HG03460 (cell line): ENCODE results near the gene EGFLAM.
"Not testable (repeated sequence)": the region's sequence is repeated elsewhere in the genome, so short reads cannot be mapped to it uniquely, and the experiment has no call there.

Experiments
- ATAC-seq: cut with Tn5 transposase; IDR thresholded peaks from one replicate; pipeline ENCODE4 v1.9.1; 2021; ENCODE audit not compliant: unreplicated experiment

EGFLAM gene

GRCh38 chr5:38413696-38414095 lies 155.3 kb downstream of the EGFLAM start:
- ATAC-seq, result no peak

DNA sequence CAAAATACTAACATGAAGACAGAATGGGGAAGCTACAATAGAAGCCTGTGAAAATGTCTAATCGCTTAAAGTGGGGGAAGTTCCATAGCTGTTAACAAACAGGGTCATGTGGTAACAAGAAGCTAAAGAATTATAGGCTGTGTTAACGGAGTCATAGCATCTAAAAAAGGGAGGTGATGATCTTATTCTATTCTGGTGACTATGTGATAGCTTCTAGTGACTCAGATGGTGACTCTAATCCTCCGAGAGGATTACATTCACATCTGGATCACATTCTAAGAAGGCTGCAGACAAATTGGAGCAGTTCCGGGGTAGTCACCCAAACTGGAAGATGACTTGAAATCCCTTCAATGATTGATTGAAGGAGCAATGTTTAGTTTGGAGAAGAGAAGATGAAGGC lies 156.0 kb downstream of the EGFLAM start:
- no peak for ATAC-seq

DNA sequence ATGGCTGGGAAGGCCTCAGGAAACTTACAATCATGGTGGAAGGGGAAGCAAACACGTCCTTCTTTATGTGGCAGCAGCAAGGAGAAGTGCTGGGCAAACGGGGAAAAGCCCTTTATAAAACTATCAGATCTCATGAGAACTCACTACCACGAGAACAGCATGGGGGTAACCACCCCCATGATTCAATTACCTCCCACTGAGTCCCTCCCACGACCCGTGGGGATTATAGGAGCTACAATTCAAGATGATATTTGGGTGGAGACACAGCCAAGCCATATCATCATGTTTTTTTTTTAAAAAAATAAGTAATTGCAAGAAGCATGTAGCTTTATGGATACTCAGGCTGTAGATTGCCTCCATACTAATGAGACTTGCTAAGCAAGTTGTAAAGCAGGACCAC lies 157.4 kb downstream of the EGFLAM start:
- not testable (repeated sequence) for ATAC-seq

- no peak for ATAC-seq
Observed at GRCh38 chr5:38417658-38418017, 159.3 kb downstream of the EGFLAM start.

GRCh38 chr5:38420246-38420645 lies 161.9 kb downstream of the EGFLAM start:
- ATAC-seq, result no peak

- ATAC-seq, result no peak
Observed at GRCh38 chr5:38420691-38421390, 162.5 kb downstream of the EGFLAM start.

DNA sequence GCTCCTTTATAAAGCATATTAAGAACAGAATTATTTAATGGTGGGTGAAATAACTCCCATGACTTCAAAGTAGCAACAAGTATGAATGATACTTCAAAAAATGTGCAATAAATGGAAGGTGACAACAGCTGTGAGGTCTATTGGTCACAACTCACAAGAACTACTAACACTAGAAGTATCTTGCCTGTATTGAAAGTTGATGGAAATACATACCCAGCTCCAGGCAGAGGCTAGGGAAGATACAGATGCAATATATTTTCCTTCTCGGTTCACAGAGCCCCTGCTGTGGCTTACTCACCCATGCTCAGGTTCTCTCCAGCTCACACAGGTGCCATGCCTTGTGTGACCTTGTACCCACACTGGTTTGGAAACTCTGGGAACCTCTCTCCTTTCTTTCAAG lies 164.3 kb downstream of the EGFLAM start:
- ATAC-seq, result no peak

- no peak for ATAC-seq
Observed at GRCh38 chr5:38423276-38424147, 165.2 kb downstream of the EGFLAM start.

DNA sequence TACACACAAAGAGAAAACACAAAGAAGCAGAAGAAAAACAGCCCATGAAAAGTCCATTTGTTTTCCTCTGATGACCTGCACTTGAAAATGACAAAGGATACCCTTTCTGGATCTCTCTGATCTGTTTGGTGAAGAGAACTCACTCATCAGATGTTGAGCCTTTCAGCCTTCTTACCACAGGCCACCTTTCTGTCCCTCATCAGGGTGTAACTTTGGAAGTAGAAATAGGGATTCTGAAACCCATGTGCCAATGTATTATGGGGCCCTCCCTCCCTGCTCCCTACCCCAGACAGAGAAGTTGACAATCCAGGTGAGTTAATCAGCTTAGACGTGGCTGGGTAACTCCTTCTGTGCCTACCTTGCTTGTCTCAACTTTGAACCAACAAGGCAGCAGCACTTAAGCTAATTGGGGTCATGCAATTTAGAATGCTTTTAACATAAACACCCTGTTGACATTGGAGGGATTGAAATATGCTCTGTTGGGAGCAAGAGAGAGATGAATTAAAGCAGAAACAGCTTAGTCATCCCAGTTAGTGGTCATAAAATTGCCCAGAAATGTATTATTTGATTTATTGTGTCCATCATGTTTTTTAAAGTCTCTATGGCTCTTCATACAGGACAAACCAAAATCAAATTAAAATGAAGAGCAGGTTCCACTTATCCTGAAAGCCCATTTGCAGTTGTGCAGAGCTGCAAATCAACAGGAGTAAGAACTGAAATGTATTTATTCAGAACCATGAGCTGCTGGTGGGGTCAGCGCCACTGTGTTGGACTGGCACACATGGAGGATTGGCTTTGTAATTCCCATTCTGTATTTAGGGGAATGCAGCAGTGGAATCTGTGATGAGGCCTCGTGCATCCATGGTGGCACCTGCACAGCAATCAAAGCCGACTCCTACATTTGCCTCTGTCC lies 166.0 kb downstream of the EGFLAM start:
- ATAC-seq, result no peak

GRCh38 chr5:38426490-38426889 lies 168.1 kb downstream of the EGFLAM start:
- no peak for ATAC-seq

DNA sequence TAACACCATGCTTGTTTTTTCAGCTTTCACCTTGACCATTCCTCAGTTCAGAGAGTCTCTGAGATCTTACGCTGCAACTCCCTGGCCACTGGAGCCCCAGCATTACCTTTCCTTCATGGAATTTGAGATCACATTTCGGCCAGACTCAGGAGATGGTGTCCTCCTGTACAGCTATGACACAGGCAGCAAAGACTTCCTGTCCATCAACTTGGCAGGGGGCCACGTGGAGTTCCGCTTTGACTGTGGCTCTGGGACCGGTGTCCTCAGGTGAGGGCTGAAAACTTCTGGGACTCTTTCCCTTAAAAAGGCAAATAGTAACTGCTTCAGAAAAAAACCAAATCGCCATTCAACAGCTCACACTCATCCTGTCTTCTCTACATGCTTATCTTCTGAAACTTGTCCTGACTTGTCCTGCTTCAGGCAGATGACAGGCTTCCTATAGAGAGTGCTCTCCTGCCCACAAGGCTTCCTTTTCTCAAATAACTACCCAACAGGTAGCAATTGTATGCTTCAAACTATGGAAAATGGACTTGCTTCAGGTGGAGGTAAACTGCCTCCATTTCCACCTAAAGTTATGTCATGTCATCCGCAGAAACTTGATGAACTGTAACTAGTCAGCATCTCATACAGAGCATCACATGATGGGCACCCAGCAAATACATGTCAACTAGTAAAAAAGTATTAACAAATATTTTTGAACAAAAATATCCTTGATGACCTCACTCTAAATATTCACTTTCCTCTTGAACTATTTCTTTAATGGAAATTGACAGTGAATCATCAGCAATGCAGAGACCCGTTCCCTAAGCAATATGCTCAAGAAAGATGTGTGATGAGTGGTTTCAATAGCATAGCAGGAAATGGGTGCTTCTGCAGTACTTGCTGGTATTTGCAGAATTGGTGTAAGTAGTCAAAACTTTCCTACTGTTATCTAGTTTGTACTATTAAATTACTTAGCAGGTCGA lies 168.9 kb downstream of the EGFLAM start:
- no peak for ATAC-seq

DNA sequence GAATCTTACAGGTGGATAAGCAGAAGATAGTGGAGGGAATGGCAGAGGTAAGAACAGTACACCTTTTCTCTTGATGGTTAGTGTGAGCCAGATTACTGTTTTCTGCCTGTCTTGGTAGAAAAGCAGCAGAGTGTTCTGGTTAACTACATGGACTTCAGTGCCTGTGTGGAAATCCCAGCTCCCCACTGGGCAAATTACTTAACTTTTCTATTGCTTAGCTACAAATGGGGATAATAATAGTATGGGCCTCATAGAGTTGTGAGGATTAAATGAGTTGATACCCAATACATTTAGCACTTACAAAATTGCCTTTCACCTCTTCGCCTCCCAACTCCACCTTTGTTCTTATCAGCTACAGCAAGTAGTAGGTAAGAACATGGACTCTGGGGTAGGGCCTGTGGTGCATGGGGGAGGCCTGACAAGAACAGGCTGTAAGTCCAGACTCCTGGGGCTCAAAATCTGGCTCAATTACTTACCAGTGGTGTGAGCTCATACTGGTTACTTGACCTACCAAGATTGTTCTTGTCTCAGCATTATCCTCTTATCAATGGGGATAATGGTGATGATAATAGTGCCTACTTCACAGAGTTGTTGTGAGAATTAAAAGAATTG lies 173.0 kb downstream of the EGFLAM start:
- no peak for ATAC-seq

- ATAC-seq, result no peak
Observed at GRCh38 chr5:38433160-38433861, 175.0 kb downstream of the EGFLAM start.

GRCh38 chr5:38434966-38435705 lies 176.8 kb downstream of the EGFLAM start:
- ATAC-seq, result no peak

- no peak for ATAC-seq
Observed at GRCh38 chr5:38438757-38439156, 180.4 kb downstream of the EGFLAM start.

DNA sequence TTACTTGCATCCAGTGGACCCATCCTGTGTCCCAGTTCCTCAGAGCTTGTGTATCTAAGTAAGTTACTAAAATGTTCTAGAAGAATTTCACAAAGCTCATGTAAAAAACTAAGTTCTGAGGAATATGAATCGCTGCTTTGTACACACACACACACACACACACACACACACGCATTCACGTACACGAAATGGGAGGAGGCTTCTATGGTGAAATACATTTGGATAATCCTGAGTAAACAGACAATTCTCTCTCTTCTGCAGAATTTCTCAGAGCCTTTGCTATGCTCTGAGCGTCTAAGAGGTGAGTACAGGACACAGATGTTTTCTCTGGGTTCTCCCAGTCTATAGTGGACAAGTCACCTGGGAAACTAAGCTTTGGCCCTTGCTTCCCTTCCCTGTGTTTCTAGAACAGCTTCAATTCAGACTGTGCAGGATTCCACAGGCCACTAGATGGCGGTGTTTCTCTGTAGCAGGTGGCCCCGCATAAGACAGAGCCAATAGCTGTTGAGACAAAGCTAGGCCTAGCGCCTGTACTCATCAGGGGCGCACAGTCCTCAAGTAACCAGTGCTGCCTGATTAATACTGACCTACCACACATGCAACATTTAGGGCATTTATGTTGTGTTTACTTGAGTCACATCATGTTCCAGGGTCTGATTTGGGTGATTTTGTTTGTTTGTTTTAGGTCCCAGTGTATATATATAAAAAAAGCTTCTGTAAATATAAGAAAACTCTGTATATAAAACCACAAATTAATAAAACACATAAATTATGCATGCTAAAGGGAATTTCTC lies 183.3 kb downstream of the EGFLAM start:
- ATAC-seq, result peak; percentile 99

GRCh38 chr5:38442247-38442573 lies 183.9 kb downstream of the EGFLAM start:
- ATAC-seq, result no peak

- no peak for ATAC-seq
Observed at GRCh38 chr5:38443390-38443789, 185.0 kb downstream of the EGFLAM start.
